Neuronal stem cell (in vitro differentiated cells): ENCODE results near the gene RARA.
A peak's percentile ranks its signal among the peaks of the same experiment; 100 is the strongest.
"Not testable (repeated sequence)": the region's sequence is repeated elsewhere in the genome, so short reads cannot be mapped to it uniquely, and the experiment has no call there.

ENCODE experiments used
- DNase-seq: peaks from one replicate; pipeline ENCODE4 v3.0.0-alpha.2; 2013; ENCODE audit warnings: low spot score
- H2AFZ ChIP-seq: one replicate; pipeline ENCODE4 v1.6.1; 2013; ENCODE audit warnings: mild to moderate bottlenecking, low read length, inconsistent platforms
- H2AK5ac ChIP-seq: 2 replicates; pipeline ENCODE4 v1.6.1; 2013; ENCODE audit warnings: low read depth, mild to moderate bottlenecking, inconsistent platforms, low read length, moderate library complexity, mixed read lengths
- H2BK120ac ChIP-seq: 2 replicates; pipeline ENCODE4 v1.6.1; 2013; ENCODE audit warnings: low read depth, mild to moderate bottlenecking, inconsistent platforms, low read length, moderate library complexity, mixed read lengths
- H2BK12ac ChIP-seq: one replicate; pipeline ENCODE4 v1.6.1; 2013; ENCODE audit warnings: low read length, inconsistent platforms
- H2BK15ac ChIP-seq: 2 replicates; pipeline ENCODE4 v1.6.1; 2013; ENCODE audit warnings: mild to moderate bottlenecking, low read length, inconsistent platforms, mixed read lengths
- H2BK5ac ChIP-seq: one replicate; pipeline ENCODE4 v1.6.1; 2013; ENCODE audit warnings: inconsistent platforms, mild to moderate bottlenecking, low read length, moderate library complexity
- H3K14ac ChIP-seq: one replicate; pipeline ENCODE4 v1.6.1; 2013; ENCODE audit warnings: low read length, inconsistent platforms
- H3K18ac ChIP-seq: 2 replicates; pipeline ENCODE4 v1.6.1; 2013; ENCODE audit warnings: low read length, inconsistent platforms
- H3K23ac ChIP-seq: 2 replicates; pipeline ENCODE4 v1.6.1; 2013; ENCODE audit warnings: low read depth, mild to moderate bottlenecking, mixed read lengths, low read length, inconsistent platforms; ENCODE audit not compliant: poor library complexity
- H3K27ac ChIP-seq: replicated peaks from 3 replicates; pipeline ENCODE4 v1.5.1; 2013; ENCODE audit warnings: low read length, inconsistent platforms
- H3K27me3 ChIP-seq, 3 experiments: 2 replicates each; pipeline ENCODE4 v1.6.1; 2013; ENCODE audit warnings: low read length in 3 of 3, mild to moderate bottlenecking in 2 of 3, inconsistent platforms in 1 of 3, low read depth in 1 of 3, mixed read lengths in 1 of 3, moderate library complexity in 1 of 3; ENCODE audit not compliant: control insufficient read depth in 3 of 3, insufficient read depth in 3 of 3
- H3K36me3 ChIP-seq, 2 donors: replicated peaks in 1 of 2; 2 replicates each; pipeline ENCODE4 v1.6.1; 2013; ENCODE audit warnings: low read length in 2 of 2; ENCODE audit not compliant: control insufficient read depth in 2 of 2, insufficient read depth in 2 of 2
- H3K4ac ChIP-seq: 2 replicates; pipeline ENCODE4 v1.6.1; 2013; ENCODE audit warnings: inconsistent platforms, mild to moderate bottlenecking, low read length, moderate library complexity
- H3K4me1 ChIP-seq, 2 donors: 1 replicate in 1 of 2; 2 replicates in 1 of 2; pipeline ENCODE4 v1.6.1; 2013; ENCODE audit warnings: low read length in 2 of 2, low read depth in 1 of 2; ENCODE audit not compliant: control insufficient read depth in 2 of 2, insufficient read depth in 1 of 2
- H3K4me2 ChIP-seq: one replicate; pipeline ENCODE4 v1.6.1; 2013; ENCODE audit warnings: mild to moderate bottlenecking, low read length, inconsistent platforms; ENCODE audit not compliant: insufficient read depth, poor library complexity, severe bottlenecking
- H3K4me3 ChIP-seq, 2 donors: 2 replicates each; pipeline ENCODE4 v1.5.1; 2013; ENCODE audit warnings: low read length in 2 of 2, mild to moderate bottlenecking in 2 of 2, inconsistent platforms in 1 of 2, moderate library complexity in 1 of 2
- H3K79me1 ChIP-seq: one replicate; pipeline ENCODE4 v1.6.1; 2013; ENCODE audit warnings: low read depth, mild to moderate bottlenecking, inconsistent platforms, low read length, moderate library complexity
- H3K9ac ChIP-seq: one replicate; pipeline ENCODE4 v1.6.1; 2013; ENCODE audit warnings: mild to moderate bottlenecking, low read depth, low read length, inconsistent platforms; ENCODE audit not compliant: poor library complexity
- H3K9me3 ChIP-seq, 2 donors: replicated peaks in 1 of 2; 2 replicates each; pipeline versions ENCODE3 to v1.6.1; 2013; ENCODE audit warnings: low read length in 2 of 2, mild to moderate bottlenecking in 2 of 2, inconsistent platforms in 1 of 2, low read depth in 1 of 2, mixed read lengths in 1 of 2, moderate library complexity in 1 of 2; ENCODE audit not compliant: control insufficient read depth in 2 of 2, insufficient read depth in 1 of 2
- H4K8ac ChIP-seq: one replicate; pipeline ENCODE4 v1.6.1; 2013; ENCODE audit warnings: low read depth, mild to moderate bottlenecking, inconsistent platforms, low read length, moderate library complexity
- H4K91ac ChIP-seq: one replicate; pipeline ENCODE4 v1.6.1; 2013; ENCODE audit warnings: low read length, low read depth, mild to moderate bottlenecking, inconsistent platforms; ENCODE audit not compliant: poor library complexity
- WGBS, 2 donors: extraction: QIAGEN DNeasy Blood & Tissue Kit; methylation state at CpG; one replicate each; pipeline ENCODE4 v1.1.7; 2013; ENCODE audit warnings: missing lambda C conversion rate in 2 of 2, mixed read lengths in 1 of 2; ENCODE audit not compliant: insufficient read length in 2 of 2, insufficient replicate concordance in 1 of 2; ENCODE audit errors: extremely low coverage in 2 of 2; 5-methylcytosine and 5-hydroxymethylcytosine counted together

RARA gene

GRCh38 chr17:40366076-40366860, 57.3 kb downstream of the RARA start:
- peaks cover 2 to 3% of the 10 kb centered on the region in 2 donors for H3K9me3 ChIP-seq
- peak overlapping the region; percentile 25 for H3K23ac ChIP-seq
- H2AFZ ChIP-seq = no peak overlapping the region
- no peak overlapping the region for H3K27ac ChIP-seq
- H3K79me1 ChIP-seq = peaks cover 1% of the 10 kb centered on the region
- H2AK5ac ChIP-seq = peak overlapping the region; percentile 46
- WGBS, 2 donors = no CpG with 5 or more reads among the region's 18 CpGs
- H4K8ac ChIP-seq = no peak overlapping the region
- H3K36me3 ChIP-seq = no peaks in the 10 kb centered on the region
- no peak overlapping the region for H3K4ac ChIP-seq
- DNase-seq = no peak
- no peak overlapping the region for H4K91ac ChIP-seq
- peak overlapping the region; percentile 30 for H2BK12ac ChIP-seq
- H2BK120ac ChIP-seq = no peak overlapping the region
- H3K4me2 ChIP-seq = no peak overlapping the region
- peaks cover 0 to 9% of the 10 kb centered on the region in 2 donors for H3K4me1 ChIP-seq
- H3K18ac ChIP-seq = peak overlapping the region; percentile 89
- H2BK15ac ChIP-seq = no peak overlapping the region
- H3K9ac ChIP-seq = no peak overlapping the region
- no peak overlapping the region for H3K14ac ChIP-seq
- H2BK5ac ChIP-seq = peak overlapping the region; percentile 60
- H3K27me3 ChIP-seq = peaks cover 8 to 28% (median 9%) of the 10 kb centered on the region in 3 experiments
- no peak overlapping the region for H3K4me3 ChIP-seq

- Histone ChIP-seq H2AK5ac (peak overlapping the region; percentile 56), H4K91ac (no peak overlapping the region), H2AFZ (no peak overlapping the region), H3K18ac (peak overlapping the region; percentile 48), H3K9ac (no peak overlapping the region), H3K4me2 (no peak overlapping the region), H4K8ac (peak overlapping the region; percentile 19), H3K4ac (no peak overlapping the region), H3K14ac (peak overlapping the region; percentile 38), H3K4me3 (no peak overlapping the region), H2BK15ac (no peak overlapping the region), H3K9me3 (peaks cover 2 to 3% of the 10 kb centered on the region in 2 donors), H3K27me3 (peaks cover 4 to 24% (median 8%) of the 10 kb centered on the region in 3 experiments), H3K23ac (peak overlapping the region; percentile 43), H3K27ac (no peak overlapping the region), H2BK5ac (no peak overlapping the region), H3K4me1 (peaks cover 0 to 9% of the 10 kb centered on the region in 2 donors), H3K79me1 (peaks cover 1% of the 10 kb centered on the region), H2BK120ac (no peak overlapping the region), H2BK12ac (no peak overlapping the region), H3K36me3 (no peaks in the 10 kb centered on the region)
- no CpG with 5 or more reads among the region's 17 CpGs for WGBS, 2 donors
- DNase-seq = no peak
These were observed 58.0 kb downstream of the RARA start for GRCh38 chr17:40366861-40367518.

DNA sequence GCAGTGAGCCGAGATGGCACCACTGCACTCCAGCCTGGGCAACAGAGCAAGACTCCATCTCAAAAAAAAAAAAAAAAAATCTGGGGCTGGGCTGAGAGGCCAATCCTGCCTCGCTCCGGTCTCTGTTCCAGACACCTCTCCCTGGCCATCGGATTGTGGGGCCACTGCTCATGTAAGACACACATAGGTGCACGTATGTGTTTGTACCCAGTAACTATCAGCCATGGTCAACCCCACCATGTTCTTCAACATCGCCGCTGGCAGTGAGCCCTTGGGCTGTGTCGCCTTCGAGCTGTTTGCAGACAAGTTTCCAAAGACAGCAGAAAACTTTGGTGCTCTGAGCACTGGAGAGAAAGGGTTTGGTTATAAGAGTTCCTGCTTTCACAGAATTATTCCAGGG, 58.7 kb downstream of the RARA start:
- not testable (repeated sequence) for H3K4me3 ChIP-seq, H2BK120ac ChIP-seq, H3K23ac ChIP-seq

GRCh38 chr17:40369923-40370322, 60.9 kb downstream of the RARA start:
- H3K9ac ChIP-seq = no peak overlapping the region
- no peaks in the 10 kb centered on the region for H3K4me1 ChIP-seq
- no peaks in the 10 kb centered on the region for H3K27me3 ChIP-seq
- H2BK12ac ChIP-seq = no peak overlapping the region
- H3K4me2 ChIP-seq = no peak overlapping the region
- no peak overlapping the region for H2BK5ac ChIP-seq
- H3K14ac ChIP-seq = no peak overlapping the region
- no peaks in the 10 kb centered on the region for H3K36me3 ChIP-seq
- no peak overlapping the region for H4K8ac ChIP-seq
- H2AK5ac ChIP-seq = peak overlapping the region; percentile 8
- no peak for DNase-seq
- no peak overlapping the region for H2BK120ac ChIP-seq
- no peak overlapping the region for H2AFZ ChIP-seq
- H3K23ac ChIP-seq = no peak overlapping the region
- H4K91ac ChIP-seq = no peak overlapping the region
- no peak overlapping the region for H3K27ac ChIP-seq
- no peaks in the 10 kb centered on the region for H3K79me1 ChIP-seq
- H3K18ac ChIP-seq = no peak overlapping the region
- H3K4ac ChIP-seq = no peak overlapping the region
- H3K9me3 ChIP-seq = peaks cover 2% of the 10 kb centered on the region in 2 donors
- no peak overlapping the region for H3K4me3 ChIP-seq
- no CpG with 5 or more reads among the region's 7 CpGs for WGBS, 2 donors
- no peak overlapping the region for H2BK15ac ChIP-seq

More for the DNA sequence above, 58.7 kb downstream of the RARA start:
- not testable (repeated sequence) for H3K18ac ChIP-seq, H4K8ac ChIP-seq, DNase-seq, H2BK15ac ChIP-seq, H3K9me3 ChIP-seq, H4K91ac ChIP-seq, H3K27ac ChIP-seq, H3K4me2 ChIP-seq, H3K9ac ChIP-seq, H3K14ac ChIP-seq, H3K4ac ChIP-seq, H2BK5ac ChIP-seq, H2AFZ ChIP-seq, H3K36me3 ChIP-seq, H3K4me1 ChIP-seq, H2AK5ac ChIP-seq, H2BK12ac ChIP-seq, H3K79me1 ChIP-seq
- no CpG with 5 or more reads among the region's 9 CpGs for WGBS, 2 donors
- H3K27me3 ChIP-seq = peaks cover 0 to 18% (median 8%) of the 10 kb centered on the region in 3 experiments
